GM12892 (cell line): Measurements from ENCODE around the gene VPS39.

ENCODE experiments used
- POLR2A ChIP-seq: IDR thresholded peaks from 2 replicates; pipeline ENCODE4 v1.6.1; 2011; ENCODE audit warnings: low read depth, low read length, control low read depth
- POLR2AphosphoS5 ChIP-seq: IDR thresholded peaks from 2 replicates; pipeline ENCODE4 v1.6.1; 2011; ENCODE audit warnings: low read depth, low read length, control low read depth

DNA sequence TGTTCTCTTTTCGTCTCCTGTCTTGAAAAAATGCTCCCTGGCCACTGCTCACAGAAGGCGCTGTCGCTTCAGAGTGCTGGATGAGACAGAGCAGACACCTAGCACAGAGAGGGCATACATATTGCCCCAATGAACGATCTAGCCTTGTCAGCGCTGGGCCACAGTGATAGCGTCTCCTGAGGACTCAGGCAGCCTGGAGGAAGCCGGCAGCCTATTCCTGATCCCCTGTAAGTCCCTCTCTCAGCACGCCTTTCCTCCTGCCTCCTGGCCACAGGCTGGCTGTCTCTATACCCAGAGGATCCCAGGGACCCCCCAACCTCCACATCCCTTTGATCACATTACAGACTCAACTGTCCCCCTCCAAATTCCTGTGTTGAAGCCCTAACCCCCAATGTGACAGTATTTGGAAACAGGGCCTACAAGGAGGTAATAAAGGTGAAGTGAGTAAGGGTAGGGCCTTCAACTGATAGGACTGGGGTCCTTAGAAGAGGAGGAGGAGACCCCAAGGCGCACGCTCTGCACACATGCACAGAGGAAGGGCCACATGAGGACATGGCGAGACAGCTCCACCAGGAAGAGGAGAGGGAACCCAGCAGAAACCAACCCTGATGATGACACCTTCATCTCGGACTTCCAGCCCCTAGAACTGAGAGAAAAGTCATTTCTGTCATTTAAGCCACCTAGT lies 59.2 kb downstream of the VPS39 start:
- TF ChIP-seq POLR2A (no peak), POLR2AphosphoS5 (no peak)
